Middle frontal gyrus (tissue), 1 donor: ENCODE measurements around the gene HRH1.
"Not testable (repeated sequence)": the region's sequence is repeated elsewhere in the genome, so short reads cannot be mapped to it uniquely, and the experiment has no call there.

Source experiments
- DNase-seq: peaks from one replicate; pipeline ENCODE4 v3.0.0-alpha.2; 2015; ENCODE audit warnings: low spot score; ENCODE audit errors: extremely low spot score

Gene HRH1

GRCh38 chr3:11170052-11170770 is 15.9 kb downstream of the HRH1 start:
- DNase-seq, result no peak

DNA sequence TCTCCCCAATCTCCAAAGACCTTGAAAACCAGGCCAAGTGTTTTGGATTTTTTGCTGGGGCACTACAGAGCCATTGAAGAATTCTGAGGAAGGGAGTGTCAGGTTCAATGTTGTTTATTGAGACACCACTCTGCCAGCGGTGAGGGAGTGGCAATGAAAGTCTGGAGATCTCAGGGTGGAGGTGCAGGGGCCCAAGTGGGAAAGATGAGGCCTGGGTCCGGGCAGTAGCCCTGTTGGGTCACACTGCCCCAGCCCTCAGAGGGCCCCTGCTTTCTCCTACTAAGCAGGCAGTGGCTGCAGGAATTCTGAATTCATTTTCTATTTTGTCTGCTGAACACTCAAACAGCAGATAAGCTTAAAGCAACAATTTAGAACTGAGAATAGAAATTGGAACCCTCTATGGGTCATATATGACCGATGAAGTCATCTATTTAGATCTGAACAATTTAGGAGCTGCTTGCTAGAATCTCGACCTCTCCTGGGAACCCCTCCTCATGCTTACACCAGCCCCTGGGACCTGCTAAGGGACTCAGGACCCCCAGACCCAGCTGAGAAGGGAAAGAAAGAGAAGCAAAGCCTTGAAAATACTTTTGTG is 17.9 kb downstream of the HRH1 start:
- no peak for DNase-seq

- DNase-seq, result no peak
These were observed 19.7 kb downstream of the HRH1 start for GRCh38 chr3:11173828-11174465.

DNA sequence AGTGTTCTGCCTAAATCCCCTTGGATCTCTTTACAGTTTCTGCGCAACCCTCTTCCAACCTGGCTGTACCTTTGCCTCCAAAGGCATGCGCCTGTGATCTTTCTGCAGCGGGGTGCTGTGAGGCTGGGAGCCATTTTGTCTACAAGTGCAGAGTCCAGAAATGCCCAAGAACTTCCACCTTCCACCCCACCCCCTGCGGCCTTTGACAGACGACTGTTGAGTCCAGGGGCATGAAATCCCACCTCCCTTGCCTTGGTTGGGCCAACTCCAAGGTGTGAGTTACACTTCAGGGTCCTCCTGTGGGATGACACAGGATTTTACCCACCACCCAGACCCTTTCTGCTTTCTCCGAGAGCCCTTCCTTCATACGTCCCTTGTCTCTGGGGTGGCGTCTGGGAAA is 24.1 kb downstream of the HRH1 start:
- DNase-seq, result no peak

- not testable (repeated sequence) for DNase-seq
These were observed 30.2 kb downstream of the HRH1 start for GRCh38 chr3:11184328-11184969.

DNA sequence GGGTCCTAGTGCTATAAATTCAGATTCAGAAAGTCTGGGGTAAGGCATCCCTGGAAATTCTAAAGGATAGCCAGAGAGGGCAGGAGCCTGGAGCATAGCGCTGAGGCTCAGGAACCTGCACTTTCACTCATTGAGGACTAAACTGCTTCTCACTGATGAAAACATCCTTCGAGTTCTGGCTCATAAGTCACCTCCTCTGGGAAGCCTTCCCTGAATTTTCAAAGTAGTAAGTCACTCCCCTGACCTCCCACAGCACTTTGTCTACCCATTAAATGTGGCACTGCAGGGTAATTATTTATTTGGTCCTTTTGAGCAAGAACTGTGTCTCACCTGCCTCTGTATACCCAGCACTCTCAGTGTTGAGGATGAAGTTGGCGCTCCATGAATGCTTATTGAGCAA is 30.9 kb downstream of the HRH1 start:
- no peak for DNase-seq

GRCh38 chr3:11185564-11186317 is 31.4 kb downstream of the HRH1 start:
- no peak for DNase-seq

DNA sequence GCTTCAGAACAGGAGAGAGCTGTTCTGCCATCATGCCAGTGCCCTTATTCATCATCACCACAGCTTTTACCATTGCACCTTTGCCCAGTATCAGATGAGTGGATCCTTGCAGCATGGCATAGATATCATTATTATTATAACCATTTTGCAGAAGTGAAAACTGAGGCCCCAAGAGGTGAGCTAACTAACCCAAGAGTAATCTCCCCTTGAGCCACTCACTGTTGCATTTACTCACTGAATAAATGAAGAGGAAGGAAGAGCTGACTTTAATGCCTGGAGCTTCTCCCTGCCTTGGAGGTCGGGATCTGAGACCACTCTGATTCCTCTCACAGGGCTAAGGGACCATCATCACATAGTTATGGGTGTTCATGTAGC is 32.0 kb downstream of the HRH1 start:
- DNase-seq, result no peak

- no peak for DNase-seq
These were observed 32.5 kb downstream of the HRH1 start for GRCh38 chr3:11186771-11187191.

GRCh38 chr3:11187681-11188080 is 33.4 kb downstream of the HRH1 start:
- DNase-seq, result no peak

DNA sequence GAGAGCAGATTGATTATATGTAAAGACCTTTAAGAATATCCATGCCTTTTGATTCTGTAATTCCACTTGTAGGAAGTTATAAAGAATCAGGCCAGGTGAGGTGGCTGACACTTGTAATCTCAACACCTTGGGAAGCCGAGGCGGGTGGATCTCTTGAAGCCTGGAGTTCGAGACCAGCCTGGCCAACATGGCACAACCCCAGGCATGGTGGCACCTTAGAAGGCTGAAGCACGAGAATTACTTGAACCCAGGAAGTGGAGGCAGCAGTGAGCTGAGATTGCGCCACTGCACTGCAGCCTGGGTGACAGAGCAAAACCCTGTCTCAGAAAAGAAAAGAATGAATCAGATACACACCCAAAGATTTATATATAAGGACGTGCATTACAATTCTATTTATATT is 33.9 kb downstream of the HRH1 start:
- no peak for DNase-seq

GRCh38 chr3:11195201-11195600 is 40.9 kb downstream of the HRH1 start:
- no peak for DNase-seq

GRCh38 chr3:11195721-11196332 is 41.5 kb downstream of the HRH1 start:
- DNase-seq, result no peak

DNA sequence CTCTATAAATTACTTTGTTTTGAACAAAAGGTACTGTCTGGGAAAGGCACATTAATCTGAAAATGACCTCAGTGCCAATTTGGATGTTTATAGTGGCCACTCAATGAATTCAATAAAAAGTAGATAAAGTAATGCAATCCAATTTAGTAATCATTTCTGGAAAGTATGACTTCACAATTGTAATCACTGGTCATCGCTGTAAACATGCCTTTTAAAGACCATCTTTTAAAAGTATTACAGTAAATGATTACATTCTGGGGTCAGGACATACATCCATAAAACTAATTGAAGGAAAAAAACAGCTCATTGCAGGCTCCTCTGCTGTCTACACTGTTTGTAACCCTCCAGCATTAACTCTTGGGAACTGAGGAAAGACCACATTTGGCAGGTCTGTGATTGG is 43.2 kb downstream of the HRH1 start:
- no peak for DNase-seq

- no peak for DNase-seq
These were observed 43.8 kb downstream of the HRH1 start for GRCh38 chr3:11198070-11198469.

- no peak for DNase-seq
These were observed 44.2 kb downstream of the HRH1 start for GRCh38 chr3:11198495-11198894.

DNA sequence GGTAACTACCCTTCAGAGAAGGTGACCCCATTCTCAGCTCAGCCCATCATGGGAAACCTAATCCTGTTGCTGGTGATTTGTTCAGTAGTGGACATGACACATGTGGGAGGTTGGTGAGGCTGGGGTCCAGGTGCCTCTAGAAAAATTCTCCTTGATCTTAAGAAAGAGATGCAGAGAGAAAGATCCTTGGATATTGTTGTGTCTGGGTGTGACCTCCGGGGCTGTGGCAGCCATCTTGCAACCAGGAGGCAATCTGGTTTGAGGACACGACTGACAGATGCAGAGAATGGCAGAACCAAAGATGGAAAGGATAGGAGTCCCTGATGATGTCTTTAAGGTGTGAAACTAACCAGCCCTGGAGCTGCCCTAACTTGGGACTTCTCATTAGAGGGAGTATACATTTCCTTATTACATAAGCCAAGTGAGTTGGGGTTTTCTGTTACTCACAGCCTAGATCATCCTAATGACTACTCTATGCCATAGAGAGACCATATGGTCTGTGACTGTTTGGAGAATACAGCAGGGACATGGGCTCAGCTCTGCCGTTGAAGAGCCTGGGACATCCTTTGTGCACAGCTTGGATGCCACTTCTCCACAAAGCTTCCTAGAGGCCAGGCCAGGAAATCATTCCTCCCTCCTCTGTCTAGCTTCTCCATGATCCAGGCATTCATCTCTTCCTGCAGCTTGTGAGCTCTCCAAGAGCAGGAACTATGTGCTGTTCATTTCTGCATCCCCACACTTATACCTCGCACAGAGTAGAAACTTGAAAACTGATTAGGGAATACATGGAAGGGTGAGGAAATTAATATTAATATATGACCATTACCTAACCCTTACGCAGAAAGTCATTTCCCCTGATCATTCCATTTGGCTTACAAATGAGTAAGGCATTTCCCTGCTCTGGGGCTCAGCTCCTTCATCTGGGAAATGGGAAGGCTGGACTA is 45.9 kb downstream of the HRH1 start:
- no peak for DNase-seq

GRCh38 chr3:11201251-11202019 is 47.1 kb downstream of the HRH1 start:
- no peak for DNase-seq

- no peak for DNase-seq
These were observed 49.7 kb downstream of the HRH1 start for GRCh38 chr3:11203961-11204360.
